ACC112 (cell line): ENCODE measurements around the gene SMARCE1.

Source experiments
- H2AFZ ChIP-seq: fragments of 200-600 bp; sonication (generic); one replicate; pipeline ENCODE4 v1.6.0; 2017; ENCODE audit warnings: antibody characterized with exemption, low read length; ENCODE audit not compliant: unreplicated experiment
- H3K27ac ChIP-seq: fragments of 200-600 bp; sonication (generic); 2 replicates; pipeline ENCODE4 v1.5.1; 2014; ENCODE audit warnings: low read depth, mild to moderate bottlenecking, antibody characterized with exemption, low read length, moderate library complexity
- H3K27me3 ChIP-seq: fragments of 200-600 bp; sonication (generic); 2 replicates; pipeline ENCODE4 v1.6.1; 2014; ENCODE audit warnings: mild to moderate bottlenecking, antibody characterized with exemption, low read length, moderate library complexity, mixed read lengths; ENCODE audit not compliant: insufficient read depth
- H3K36me3 ChIP-seq: fragments of 200-600 bp; sonication (generic); 2 replicates; pipeline ENCODE4 v1.6.1; 2016; ENCODE audit warnings: mild to moderate bottlenecking, antibody characterized with exemption, low read length, moderate library complexity, mixed read lengths; ENCODE audit not compliant: insufficient read depth
- H3K4me1 ChIP-seq: fragments of 200-600 bp; sonication (generic); one replicate; pipeline ENCODE4 v1.6.1; 2016; ENCODE audit warnings: low read length, mixed read lengths; ENCODE audit not compliant: insufficient read depth, unreplicated experiment, control insufficient read depth
- H3K4me3 ChIP-seq: fragments of 200-600 bp; sonication (generic); 2 replicates; pipeline ENCODE4 v1.5.1; 2014; ENCODE audit warnings: mild to moderate bottlenecking, low read depth, low read length
- H3K79me2 ChIP-seq: fragments of 200-600 bp; sonication (generic); one replicate; pipeline ENCODE4 v1.6.0; 2016; ENCODE audit warnings: low read length; ENCODE audit not compliant: control insufficient read depth, unreplicated experiment, insufficient read depth

The SMARCE1 gene

DNA sequence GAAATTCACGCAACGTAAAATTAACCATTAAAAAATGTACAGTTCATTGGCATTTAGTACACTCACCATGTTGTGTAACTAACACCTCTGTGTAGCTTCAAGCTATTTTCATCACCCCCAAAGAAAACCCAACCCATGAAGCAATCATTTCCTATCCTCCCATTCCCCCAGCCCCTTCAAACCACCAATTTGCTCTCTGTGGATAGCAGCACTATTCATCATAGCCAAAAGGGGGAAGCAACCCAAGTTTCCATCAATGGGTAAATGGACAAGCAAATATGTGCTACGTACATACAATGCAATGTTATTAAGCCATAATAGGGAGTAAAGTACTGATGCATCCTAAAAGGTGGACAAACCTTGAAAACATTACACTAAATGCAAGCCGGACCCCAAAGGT lies 28.3 kb upstream of the SMARCE1 start:
- Histone ChIP-seq H2AFZ (no peak overlapping the region), H3K4me1 (no peaks in the 10 kb centered on the region), H3K27me3 (peaks cover 59% of the 10 kb centered on the region), H3K4me3 (no peak overlapping the region), H3K27ac (no peak overlapping the region), H3K36me3 (no peaks in the 10 kb centered on the region), H3K79me2 (no peaks in the 10 kb centered on the region)

DNA sequence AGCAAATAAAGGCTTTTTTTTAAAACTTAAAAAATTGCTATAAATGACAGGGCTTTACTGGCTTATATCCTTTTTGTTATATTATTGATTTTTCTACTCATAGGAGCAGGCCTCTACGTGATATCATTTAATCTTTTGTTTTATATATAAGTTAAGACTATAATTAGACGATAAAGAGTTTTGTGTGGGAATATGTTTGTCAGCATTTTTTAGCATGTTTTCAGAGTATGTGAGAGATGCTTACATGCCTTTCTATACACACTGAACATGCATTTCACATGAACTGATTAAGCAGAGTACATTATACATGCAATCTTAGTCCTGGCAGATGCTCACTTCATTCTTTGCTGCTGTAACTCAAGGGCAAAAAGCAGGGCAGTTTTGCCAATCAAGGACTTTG lies 25.0 kb upstream of the SMARCE1 start:
- no peak overlapping the region for H3K4me3 ChIP-seq
- peaks cover 29% of the 10 kb centered on the region for H3K27me3 ChIP-seq
- no peak overlapping the region for H2AFZ ChIP-seq
- H3K4me1 ChIP-seq = no peaks in the 10 kb centered on the region
- no peaks in the 10 kb centered on the region for H3K36me3 ChIP-seq
- no peak overlapping the region for H3K27ac ChIP-seq
- no peaks in the 10 kb centered on the region for H3K79me2 ChIP-seq

DNA sequence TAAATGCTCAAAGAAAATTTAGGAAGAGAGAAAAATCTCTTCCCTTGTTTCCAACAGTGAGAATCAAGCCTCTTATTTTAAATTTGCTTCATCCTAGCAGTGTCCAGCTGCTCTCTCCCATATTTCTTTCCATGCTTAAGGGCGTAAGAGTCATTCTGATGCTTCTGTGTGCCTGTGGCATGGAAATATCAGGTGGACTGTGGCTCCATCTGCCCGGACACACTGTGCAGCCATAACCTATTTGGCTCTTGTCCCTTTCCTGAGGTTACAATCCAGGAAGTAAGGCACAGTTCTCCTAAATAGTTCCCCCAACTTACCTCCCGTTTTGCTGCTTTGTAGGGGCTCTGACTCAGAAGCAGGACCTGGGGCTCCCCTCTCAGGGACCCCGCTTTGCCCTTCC lies 23.7 kb upstream of the SMARCE1 start:
- no peaks in the 10 kb centered on the region for H3K36me3 ChIP-seq
- no peaks in the 10 kb centered on the region for H3K4me1 ChIP-seq
- H3K4me3 ChIP-seq = no peak overlapping the region
- peaks cover 15% of the 10 kb centered on the region for H3K27me3 ChIP-seq
- no peak overlapping the region for H2AFZ ChIP-seq
- H3K79me2 ChIP-seq = no peaks in the 10 kb centered on the region
- H3K27ac ChIP-seq = no peak overlapping the region

DNA sequence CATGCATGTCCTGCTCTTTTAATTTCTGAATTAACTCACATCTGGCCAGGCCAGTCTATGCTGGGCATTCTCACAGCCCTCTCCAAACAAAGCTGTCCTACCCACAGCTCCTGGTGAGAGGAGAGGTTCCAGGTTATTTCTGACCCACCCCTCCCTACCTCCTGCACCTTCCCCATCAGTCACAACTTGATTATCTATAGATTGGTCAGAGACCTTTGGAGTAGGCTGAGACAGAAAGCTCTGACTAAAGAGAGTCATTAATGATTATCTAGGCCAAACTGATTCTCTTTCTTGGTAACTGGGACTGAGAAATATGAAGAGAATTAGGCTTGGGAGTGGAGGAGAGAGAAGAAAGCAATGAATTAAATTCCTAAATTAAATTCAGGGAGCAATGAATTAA lies 18.7 kb upstream of the SMARCE1 start:
- Histone ChIP-seq H3K79me2 (no peaks in the 10 kb centered on the region), H3K4me1 (no peaks in the 10 kb centered on the region), H2AFZ (no peak overlapping the region), H3K36me3 (no peaks in the 10 kb centered on the region), H3K27ac (no peak overlapping the region), H3K4me3 (no peak overlapping the region), H3K27me3 (no peaks in the 10 kb centered on the region)

DNA sequence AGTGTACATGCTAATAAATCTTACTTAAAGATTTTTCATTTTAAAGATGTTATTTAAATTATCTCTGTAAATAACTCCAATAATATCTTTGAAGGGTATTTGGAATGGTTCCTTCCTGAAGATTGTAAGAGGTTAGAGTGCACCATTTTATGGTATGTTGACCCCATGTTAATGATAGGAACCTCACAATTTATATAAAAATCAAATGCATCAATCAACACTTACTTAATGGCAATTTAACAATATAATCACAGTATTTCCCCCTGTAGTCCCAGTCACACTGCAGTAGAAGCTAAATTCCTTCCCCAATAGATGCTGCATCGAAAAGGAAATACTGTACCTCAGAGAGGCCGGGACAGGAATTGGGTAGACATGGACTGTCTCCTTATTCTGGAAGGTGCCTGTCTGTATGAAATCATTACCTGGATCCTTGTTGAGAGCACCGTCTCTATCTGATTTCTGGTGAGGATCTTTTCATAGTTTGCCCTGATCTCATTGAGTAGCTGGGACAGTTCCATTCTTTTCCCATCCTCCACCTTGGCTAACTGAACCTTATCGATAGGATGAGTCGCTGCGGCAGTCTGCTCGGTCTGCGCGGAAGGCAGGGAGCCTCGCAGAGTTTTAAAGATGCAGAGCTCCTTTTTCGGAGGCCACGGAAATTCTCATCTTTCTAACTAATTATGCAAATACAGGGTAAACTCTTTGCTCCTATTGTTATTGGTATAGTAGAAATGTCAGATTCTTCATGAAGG lies 17.1 kb upstream of the SMARCE1 start, which contains the start of gene KRT222:
Gene KRT222 (minus strand): TSS at position 596 of the 752 bp plus-strand sequence. CDS start 78 bp downstream, at position 518.
- Histone ChIP-seq H3K36me3 (no peaks in the 10 kb centered on the region), H2AFZ (peak within 1 kb of the TSS; percentile 88), H3K79me2 (no peaks in the 10 kb centered on the region), H3K4me3 (peak within 1 kb of the TSS; percentile 73), H3K27me3 (no peaks in the 10 kb centered on the region), H3K27ac (no peak within 1 kb of the TSS), H3K4me1 (no peaks in the 10 kb centered on the region)

DNA sequence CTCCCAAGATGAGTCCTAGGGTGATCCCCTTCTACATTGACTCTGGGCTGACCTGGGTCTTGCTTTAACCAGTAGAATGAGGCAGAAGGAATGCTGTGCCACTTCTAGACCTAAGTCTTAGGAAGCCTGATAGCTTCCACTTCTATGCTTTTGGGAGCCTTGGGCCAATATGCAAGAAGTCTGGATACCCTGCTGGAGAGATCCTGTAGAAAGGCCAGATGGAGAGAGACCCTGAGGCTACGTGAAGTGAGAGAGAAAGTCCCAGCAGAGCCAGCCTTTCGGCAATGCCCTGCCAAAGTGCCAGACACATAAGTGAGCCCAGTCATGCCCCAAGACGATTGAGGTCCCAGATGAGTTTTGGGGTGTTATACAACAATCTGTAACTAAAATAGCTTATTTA lies 15.6 kb upstream of the SMARCE1 start:
- no peak overlapping the region for H3K4me3 ChIP-seq
- no peak overlapping the region for H3K27ac ChIP-seq
- H3K27me3 ChIP-seq = no peaks in the 10 kb centered on the region
- peak overlapping the region; percentile 2 for H2AFZ ChIP-seq
- H3K4me1 ChIP-seq = no peaks in the 10 kb centered on the region
- H3K79me2 ChIP-seq = no peaks in the 10 kb centered on the region
- no peaks in the 10 kb centered on the region for H3K36me3 ChIP-seq

DNA sequence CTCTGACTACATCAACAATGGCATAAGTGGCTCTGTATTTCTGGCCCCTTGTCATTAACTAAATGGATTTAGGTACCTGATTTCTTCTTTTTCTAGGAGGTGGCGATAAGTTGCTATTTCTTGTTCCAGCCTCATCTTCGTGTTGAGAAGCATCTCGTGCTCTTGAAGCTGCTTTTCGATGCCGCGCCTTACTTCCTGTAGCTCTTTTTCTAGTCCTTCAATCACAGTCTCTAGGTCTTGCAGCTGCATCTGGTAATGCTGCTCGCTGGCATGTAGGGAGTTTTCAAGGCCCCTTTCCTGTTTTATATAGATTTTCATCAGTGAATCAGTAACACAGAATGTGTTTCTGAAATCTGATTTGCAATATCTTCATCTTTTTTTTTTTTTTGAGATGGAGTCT lies 12.3 kb upstream of the SMARCE1 start:
- Histone ChIP-seq H3K36me3 (no peaks in the 10 kb centered on the region), H3K4me1 (no peaks in the 10 kb centered on the region), H3K27me3 (no peaks in the 10 kb centered on the region), H3K79me2 (no peaks in the 10 kb centered on the region), H3K27ac (no peak overlapping the region), H3K4me3 (no peak overlapping the region), H2AFZ (no peak overlapping the region)

DNA sequence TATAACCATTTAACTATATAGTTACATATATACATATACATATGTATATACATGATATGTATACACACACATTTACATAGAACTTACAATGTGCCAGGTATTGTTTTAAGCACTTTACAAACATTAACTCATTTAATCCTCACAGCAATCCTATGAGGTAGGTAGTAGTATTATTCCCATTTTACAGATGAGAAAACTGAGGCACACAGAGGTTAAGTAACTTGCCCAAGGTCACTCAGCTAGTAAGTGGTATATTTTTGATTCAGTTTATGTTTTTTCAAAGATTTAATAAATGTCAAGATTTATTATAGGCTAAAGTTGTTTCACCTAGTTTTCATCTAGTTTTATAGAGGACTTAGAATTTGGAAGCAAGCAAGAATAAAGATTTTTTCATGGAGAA lies 10.8 kb upstream of the SMARCE1 start:
- Histone ChIP-seq H3K36me3 (no peaks in the 10 kb centered on the region), H3K27me3 (no peaks in the 10 kb centered on the region), H3K79me2 (no peaks in the 10 kb centered on the region), H3K4me1 (no peaks in the 10 kb centered on the region), H3K4me3 (no peak overlapping the region), H3K27ac (no peak overlapping the region), H2AFZ (no peak overlapping the region)

DNA sequence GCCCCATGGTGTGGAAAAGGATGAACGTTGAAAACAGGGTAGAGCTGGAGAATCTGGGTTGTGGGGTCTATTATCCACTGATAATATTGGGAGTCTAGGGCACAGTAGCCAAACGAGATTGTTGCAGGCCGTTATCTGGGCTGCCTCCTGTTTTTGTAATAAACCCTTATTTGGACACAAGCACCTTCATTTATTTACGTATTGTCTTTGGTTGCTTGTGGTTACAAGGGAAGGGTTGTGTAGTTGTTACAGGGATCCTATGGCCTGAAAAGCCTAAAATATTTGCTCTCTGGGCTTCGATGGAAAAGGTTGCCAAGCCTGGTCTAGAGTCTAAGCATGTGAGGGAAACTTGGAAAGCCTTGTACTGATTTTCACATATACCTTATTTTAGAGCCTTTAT lies 4.3 kb upstream of the SMARCE1 start:
- Histone ChIP-seq H3K27me3 (no peaks in the 10 kb centered on the region), H3K79me2 (peaks cover 15% of the 10 kb centered on the region), H2AFZ (no peak overlapping the region), H3K36me3 (no peaks in the 10 kb centered on the region), H3K4me3 (no peak overlapping the region), H3K4me1 (peaks cover 6% of the 10 kb centered on the region), H3K27ac (no peak overlapping the region)

DNA sequence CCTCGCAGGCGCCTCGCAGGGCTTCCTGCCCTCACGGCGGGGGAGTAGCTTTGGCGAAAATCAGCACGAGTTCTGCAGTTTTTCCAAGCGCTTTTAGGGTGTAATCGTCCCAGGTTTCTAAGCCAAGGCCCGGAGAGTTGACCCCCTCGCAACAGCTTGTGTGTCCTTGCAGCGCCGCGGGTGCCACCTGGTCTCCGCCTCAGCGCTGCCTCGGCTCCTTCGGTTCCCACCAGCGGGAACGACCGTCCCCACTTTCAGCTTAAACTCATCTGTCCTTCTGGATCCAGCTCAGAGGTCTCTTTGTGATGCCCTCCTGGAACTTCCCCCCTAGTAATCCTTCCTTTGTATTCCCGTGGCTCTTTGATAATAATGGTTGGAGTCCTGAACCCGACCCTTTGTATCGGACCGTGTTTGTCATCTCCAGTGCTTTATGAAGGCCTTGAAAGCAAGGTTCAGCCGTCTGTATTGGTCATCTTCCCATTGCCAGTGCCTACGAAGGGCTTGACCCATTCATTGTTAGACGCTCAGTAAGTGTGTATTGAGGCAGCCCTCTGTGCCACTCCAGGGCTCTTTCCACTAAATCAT lies 858 bp upstream of the SMARCE1 start:
- H2AFZ ChIP-seq = peak overlapping the region; percentile 93
- H3K4me1 ChIP-seq = peaks cover 22% of the 10 kb centered on the region
- peak overlapping the region; percentile 90 for H3K4me3 ChIP-seq
- H3K79me2 ChIP-seq = peaks cover 45% of the 10 kb centered on the region
- H3K27ac ChIP-seq = peak overlapping the region; percentile 88
- H3K27me3 ChIP-seq = no peaks in the 10 kb centered on the region
- H3K36me3 ChIP-seq = peaks cover 10% of the 10 kb centered on the region
